Heart right ventricle (tissue), 16 donors: ENCODE results near the gene SOX4. TPM values are rescaled to one million over a fixed set of nuclear protein-coding genes. Genes with fewer than 3 reads are reported as not detected.

Experiments
- ATAC-seq, 8 donors: fragments of 200-7000 bp; cut with Tn5 transposase; one replicate each; pipeline ENCODE4 v1.9.1; 2020; ENCODE audit warnings: mild to moderate bottlenecking in 8 of 8, moderate library complexity in 8 of 8, moderate number of reproducible peaks in 1 of 8
- DNase-seq, 2 donors: peaks; one replicate each; pipeline ENCODE4 v3.0.0-alpha.2; 2020
- H3K27ac ChIP-seq, 10 donors: fragments of 200-600 bp; sonication (generic) in 2 of 10; one replicate each; pipeline versions ENCODE4 v1.5.0 to v1.8.0; 2020 to 2022; ENCODE audit warnings: mild to moderate bottlenecking in 3 of 10
- H3K27me3 ChIP-seq, 7 donors: fragments of 200-600 bp; one replicate each; pipeline ENCODE4 v1.8.0; 2021 to 2022; ENCODE audit warnings: mild to moderate bottlenecking in 2 of 7
- H3K36me3 ChIP-seq, 9 donors: fragments of 200-600 bp; sonication (generic) in 1 of 9; one replicate each; pipeline versions ENCODE4 v1.5.0 to v1.8.0; 2020 to 2022; ENCODE audit warnings: mild to moderate bottlenecking in 2 of 9
- H3K4me1 ChIP-seq, 9 donors: fragments of 200-600 bp; sonication (generic) in 1 of 9; one replicate each; pipeline versions ENCODE4 v1.5.0 to v1.8.0; 2020 to 2022; ENCODE audit warnings: mild to moderate bottlenecking in 4 of 9
- H3K4me3 ChIP-seq, 10 donors: fragments of 200-600 bp; sonication (generic) in 2 of 10; one replicate each; pipeline versions ENCODE4 v1.5.0 to v1.8.0; 2020 to 2022; ENCODE audit warnings: mild to moderate bottlenecking in 7 of 10, moderate library complexity in 2 of 10
- H3K9me3 ChIP-seq, 11 donors: fragments of 200-600 bp in 10 of 11; sonication (generic) in 2 of 11; one replicate each; pipeline versions ENCODE4 v1.5.0 to v1.8.0; 2013 to 2022; ENCODE audit warnings: mild to moderate bottlenecking in 2 of 11, control low read depth in 1 of 11, moderate library complexity in 1 of 11
- CTCF ChIP-seq, 9 donors: fragments of 200-600 bp; sonication (generic) in 2 of 9; IDR thresholded peaks; one replicate each; pipeline versions ENCODE4 v1.5.0 to v1.8.0; 2021 to 2022; ENCODE audit warnings: antibody characterized with exemption in 9 of 9, mild to moderate bottlenecking in 5 of 9, moderate library complexity in 1 of 9
- WGBS, 2 donors: extraction: QIAGEN DNeasy Blood & Tissue Kit; methylation state at CpG; one replicate each; pipeline ENCODE4 v1.1.7; 2013; ENCODE audit warnings: inconsistent platforms in 1 of 2; 5-methylcytosine and 5-hydroxymethylcytosine counted together
- intact Hi-C, 10 donors: fragments of 100-400 bp; cut with DNase I; formaldehyde crosslinking; loops; one replicate each; pipeline versions ENCODE4 v1.11.1 to v1.14.2; 2022
- polyA plus RNA-seq, 2 donors: library from polyadenylated mRNA; stranded (reverse); fragments of 200-250 nt; gene quantifications; one replicate each; pipeline ENCODE4 v1.2.3, GENCODE V29; 2013
- total RNA-seq, 10 donors: library from RNA; stranded (reverse); fragmentation: NEBNext Ultra II Directional in 3 of 10; extraction: Animal tissue kit (Norgen Biotek cat#: 25700) in 3 of 10; gene quantifications; one replicate each; pipeline versions ENCODE4 v1.2.1 to v1.2.4, GENCODE V29; 2021 to 2023
- donor health status: Arrhythmogenic right ventricular cardiomyopathy.
- donor health status: ischemic (EF 13 %, LVEDD 7.1; RV severe dilation, severe dysfunction).
- donor health status: healthy with polysubstance abuse.
- donor health status: DM: no; HTN: yes; CAD: no.
- donor health status: DM: no; HTN: no; CAD: no.
- donor health status: ischemic (EF 25% LVEDD 6.9; RV normal size, moderate dysfunction).
- donor health status: ischemic (EF 25% LVEDD 5.7; RV mildly dilated, moderate dysfunction).
- donor health status: healthy.
- donor health status: DM: yes; HTN: yes; CAD: no.
- donor health status: Ischemic cardiomyopathy.
- donor health status: ischemic (EF 35%, LVEDD 5.7; RV mildly dilated, moderate dysfunction).
- donor health status: nonischemic (EF 11% LVEDD 7.7; RV severe dilation, severe dysfunction).
- donor health status: DM: yes; HTN: yes; CAD: no.
- donor health status: PGD.
- donor health status: ischemic (EF 29% LVEDD 5.4; RV normal size, mild dysfunction).
- donor health status: nonischemic (EF 23%, LVEDD 6.1; RV moderate dilation, normal function).

SOX4 gene
- total and polyA plus RNA-seq, 12 donors: 2.6 to 19.1 (median 7.1) TPM

- peak overlapping the region in 9 of 10 donors; percentile 74 to 89 (median 83) for H3K27ac ChIP-seq
Observed at GRCh38 chr6:21586740-21587178, 6.8 kb upstream of the SOX4 start.

GRCh38 chr6:21587179-21587960 lies 6.2 kb upstream of the SOX4 start:
- Histone ChIP-seq H3K4me3 (peak overlapping the region; percentile 53 to 81 (median 72)), H3K4me1 (peaks cover 0 to 18% (median 7%) of the 10 kb centered on the region in 9 donors), H3K27ac (peak overlapping the region; percentile 55 to 89 (median 82)), H3K9me3 (peaks cover 0 to 15% (median 5%) of the 10 kb centered on the region in 11 donors), H3K27me3 (peaks cover 0 to 8% (median 0%) of the 10 kb centered on the region in 7 donors), H3K36me3 (no peaks in the 10 kb centered on the region)
- 0% methylated on average over 54 of the region's 54 CpGs for WGBS, 2 donors
- TF ChIP-seq CTCF (IDR thresholded peaks at IDR 0.05): peak in 3 of 9 donors; percentile 19 to 38 (median 31)
- intact Hi-C loops: loop anchor here in 8 of 10 donors (5.0 to 10.0 kb wide), 10 partner anchors 245 to 1373 kb away; partner anchors contain the start of gene MBOAT1 (in 1 of the 8)
- peak; percentile 32 to 76 (median 66) for ATAC-seq
- peak; percentile 50 to 62 for DNase-seq

More at GRCh38 chr6:21586740-21587178, 6.8 kb upstream of the SOX4 start:
- Histone ChIP-seq H3K27me3 (peaks cover 0 to 8% (median 0%) of the 10 kb centered on the region in 7 donors), H3K4me3 (peak overlapping the region; percentile 53 to 81 (median 72)), H3K36me3 (no peaks in the 10 kb centered on the region), H3K4me1 (peaks cover 0 to 18% (median 7%) of the 10 kb centered on the region in 9 donors), H3K9me3 (peaks cover 0 to 21% (median 11%) of the 10 kb centered on the region in 11 donors)
- intact Hi-C loops: loop anchor here in 8 of 10 donors (5.0 to 10.0 kb wide), 10 partner anchors 244 to 1372 kb away; partner anchors contain the start of gene MBOAT1 (in 1 of the 8)
- DNase-seq (peak in 1 of 2 donors; percentile 47), ATAC-seq (peak in 6 of 8 donors; percentile 9 to 55 (median 16))
- 3 to 4% methylated on average over 15 of the region's 15 CpGs for WGBS, 2 donors
- TF ChIP-seq CTCF (IDR thresholded peaks at IDR 0.05): no peak

- 0 to 1% methylated on average over 39 of the region's 39 CpGs for WGBS, 2 donors
Observed at GRCh38 chr6:21587961-21588480, 5.5 kb upstream of the SOX4 start.

More at GRCh38 chr6:21587961-21588480, 5.5 kb upstream of the SOX4 start:
- Histone ChIP-seq H3K27ac (peak overlapping the region; percentile 55 to 89 (median 82)), H3K36me3 (no peaks in the 10 kb centered on the region), H3K4me3 (peak overlapping the region; percentile 53 to 81 (median 72)), H3K27me3 (peaks cover 0 to 8% (median 0%) of the 10 kb centered on the region in 7 donors), H3K9me3 (peaks cover 0 to 9% (median 0%) of the 10 kb centered on the region in 11 donors), H3K4me1 (peaks cover 0 to 24% (median 8%) of the 10 kb centered on the region in 9 donors)
- intact Hi-C loops: loop anchor here in 9 of 10 donors (2.0 to 10.0 kb wide), 13 partner anchors 246 to 1373 kb away; partner anchors contain the start of gene MBOAT1 (in 1 of the 9)
- DNase-seq: peak; percentile 55 to 61
- no peak for TF ChIP-seq CTCF (IDR thresholded peaks at IDR 0.05)
- peak; percentile 57 to 79 (median 66) for ATAC-seq
